ENCODE data around the gene POU2F3.

POU2F3 gene

GRCh38 chr11:120293038-120293800 is 53.3 kb downstream of the POU2F3 start:
- no peak for DNase-seq

- DNase-seq = no peak
Measured at GRCh38 chr11:120294096-120294495, 54.2 kb downstream of the POU2F3 start.

GRCh38 chr11:120295099-120295498 is 55.2 kb downstream of the POU2F3 start:
- DNase-seq = no peak

GRCh38 chr11:120296554-120296953 is 56.6 kb downstream of the POU2F3 start:
- DNase-seq = no peak

- DNase-seq = no peak
Measured at GRCh38 chr11:120298461-120298860, 58.5 kb downstream of the POU2F3 start.

GRCh38 chr11:120302001-120302805 is 62.3 kb downstream of the POU2F3 start:
- DNase-seq = no peak

GRCh38 chr11:120303004-120303637 is 63.2 kb downstream of the POU2F3 start:
- no peak for DNase-seq

GRCh38 chr11:120304526-120304925 is 64.6 kb downstream of the POU2F3 start:
- DNase-seq = no peak

GRCh38 chr11:120305286-120305685 is 65.3 kb downstream of the POU2F3 start:
- DNase-seq = no peak

- no peak for DNase-seq
Measured at GRCh38 chr11:120306519-120307242, 66.7 kb downstream of the POU2F3 start.

GRCh38 chr11:120307476-120307875 is 67.5 kb downstream of the POU2F3 start:
- no peak for DNase-seq

- DNase-seq = no peak
Measured at GRCh38 chr11:120308081-120308480, 68.1 kb downstream of the POU2F3 start.

- DNase-seq = no peak
Measured at GRCh38 chr11:120310870-120311269, 70.9 kb downstream of the POU2F3 start.

- no peak for DNase-seq
Measured at GRCh38 chr11:120314861-120315260, 74.9 kb downstream of the POU2F3 start.

GRCh38 chr11:120316880-120317688 is 77.1 kb downstream of the POU2F3 start:
- DNase-seq = no peak

- no peak for DNase-seq
Measured at GRCh38 chr11:120317689-120318480, 77.9 kb downstream of the POU2F3 start.

- DNase-seq = no peak
Measured at GRCh38 chr11:120318906-120319305, 79.0 kb downstream of the POU2F3 start.

GRCh38 chr11:120324932-120325810 is 85.2 kb downstream of the POU2F3 start, which contains the start of gene TLCD5:
Gene TLCD5 (plus strand): TSS chr11:120325299. CDS start chr11:120327442, 2,143 bp downstream.
- DNase-seq = peak; percentile 45

- DNase-seq = no peak
Measured at GRCh38 chr11:120326228-120326627, 86.3 kb downstream of the POU2F3 start.

- no peak for DNase-seq
Measured at GRCh38 chr11:120326845-120327281, 86.9 kb downstream of the POU2F3 start.
